BLaER1 (cell line): ENCODE data around the gene ARF4.

Experiments
- H3K27ac ChIP-seq: shearing (Covaris generic); formaldehyde crosslinking; 2 replicates; pipeline ENCODE4 v1.8.1; 2022
- H3K27me3 ChIP-seq: shearing (Covaris generic); formaldehyde crosslinking; 2 replicates; pipeline ENCODE4 v1.8.1; 2022
- H3K36me3 ChIP-seq: shearing (Covaris generic); formaldehyde crosslinking; 2 replicates; pipeline ENCODE4 v1.8.1; 2022
- H3K4me1 ChIP-seq: shearing (Covaris generic); formaldehyde crosslinking; 2 replicates; pipeline ENCODE4 v1.8.1; 2022
- H3K4me2 ChIP-seq: shearing (Covaris generic); formaldehyde crosslinking; 2 replicates; pipeline ENCODE4 v1.8.1; 2022
- H3K4me3 ChIP-seq: shearing (Covaris generic); formaldehyde crosslinking; 2 replicates; pipeline ENCODE4 v1.8.1; 2022
- H3K9ac ChIP-seq: shearing (Covaris generic); formaldehyde crosslinking; 2 replicates; pipeline ENCODE4 v1.8.1; 2022
- H3K9me3 ChIP-seq: shearing (Covaris generic); formaldehyde crosslinking; 2 replicates; pipeline ENCODE4 v1.8.1; 2022
- H4K20me1 ChIP-seq: shearing (Covaris generic); formaldehyde crosslinking; 2 replicates; pipeline ENCODE4 v1.8.1; 2022
- Cebpa-rat ChIP-seq: shearing (Covaris generic); IDR thresholded peaks from 2 replicates; pipeline ENCODE4 v1.8.1; 2022

Gene ARF4

GRCh38 chr3:57583544-57583943 lies 13.6 kb downstream of the ARF4 start:
- peaks cover 61% of the 10 kb centered on the region for H3K36me3 ChIP-seq
- H4K20me1 ChIP-seq: peaks cover 63% of the 10 kb centered on the region
- H3K9ac ChIP-seq: no peak overlapping the region
- H3K27me3 ChIP-seq: no peaks in the 10 kb centered on the region
- TF ChIP-seq Cebpa-rat: no peak
- peaks cover 16% of the 10 kb centered on the region for H3K4me1 ChIP-seq
- no peak overlapping the region for H3K4me3 ChIP-seq
- no peaks in the 10 kb centered on the region for H3K9me3 ChIP-seq
- no peak overlapping the region for H3K4me2 ChIP-seq
- H3K27ac ChIP-seq: no peak overlapping the region

DNA sequence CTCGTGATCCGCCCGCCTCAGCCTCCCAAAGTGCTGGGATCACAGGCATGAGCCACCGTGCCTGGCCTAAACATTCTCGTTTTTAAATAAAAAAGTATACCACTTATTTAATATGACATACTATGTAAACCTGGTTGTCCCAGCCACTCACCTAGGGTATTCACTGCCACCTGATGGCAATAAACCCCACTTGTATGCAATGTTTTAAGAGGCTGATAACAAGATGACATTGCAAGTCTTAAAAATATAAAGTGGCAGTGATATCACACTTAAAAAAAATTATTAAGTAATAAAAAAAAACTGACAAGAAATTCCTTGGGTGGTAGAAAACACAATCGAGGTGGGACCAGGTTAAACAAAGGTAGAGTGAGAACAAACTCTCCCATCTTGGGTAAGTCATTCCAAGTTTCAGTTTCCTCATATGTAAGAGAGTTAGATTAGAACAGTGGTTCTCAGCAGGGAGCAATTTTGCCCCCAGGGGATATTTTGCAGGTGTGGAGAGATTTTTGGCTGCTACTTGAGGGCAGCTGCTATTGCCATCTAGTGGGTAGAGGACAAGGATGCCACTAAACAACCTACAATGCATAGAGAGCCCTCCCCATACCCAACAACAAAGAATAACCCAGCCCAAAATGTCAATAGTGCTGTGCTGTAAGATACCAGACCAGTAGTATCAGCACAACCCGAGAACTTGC lies 14.5 kb downstream of the ARF4 start:
- no peak overlapping the region for H3K27ac ChIP-seq
- no peak for TF ChIP-seq Cebpa-rat
- peaks cover 25% of the 10 kb centered on the region for H3K4me1 ChIP-seq
- no peak overlapping the region for H3K4me3 ChIP-seq
- H3K4me2 ChIP-seq: peak overlapping the region; percentile 16; the same call in 1 of the 2 replicates
- H3K9me3 ChIP-seq: no peaks in the 10 kb centered on the region
- H3K9ac ChIP-seq: no peak overlapping the region
- no peaks in the 10 kb centered on the region for H3K27me3 ChIP-seq
- peaks cover 54% of the 10 kb centered on the region for H4K20me1 ChIP-seq
- H3K36me3 ChIP-seq: peaks cover 59% of the 10 kb centered on the region

DNA sequence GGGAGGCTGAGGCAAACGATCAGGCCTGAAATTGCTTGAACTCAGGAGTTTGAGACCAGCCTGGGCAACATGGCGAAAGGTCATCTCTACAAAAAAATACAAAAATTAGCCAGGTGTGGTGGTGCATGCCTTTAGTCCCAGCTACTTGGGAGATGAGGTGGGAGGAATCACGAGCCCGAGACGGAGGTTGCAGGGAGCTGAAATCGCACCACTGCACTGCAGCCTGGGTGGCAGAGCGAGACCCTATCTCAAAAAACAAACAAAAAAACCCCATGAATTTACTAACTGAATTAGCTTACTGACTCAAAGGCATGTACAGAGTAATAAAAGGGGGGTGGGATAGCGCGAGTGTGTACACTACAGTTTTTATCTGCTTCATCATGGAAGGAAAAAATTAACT lies 19.3 kb downstream of the ARF4 start:
- H3K27ac ChIP-seq: peak overlapping the region; percentile 73
- peaks cover 38% of the 10 kb centered on the region for H3K4me1 ChIP-seq
- peak overlapping the region; percentile 24 for H3K4me3 ChIP-seq
- no peaks in the 10 kb centered on the region for H3K9me3 ChIP-seq
- no peaks in the 10 kb centered on the region for H3K27me3 ChIP-seq
- TF ChIP-seq Cebpa-rat: no peak
- H3K36me3 ChIP-seq: peaks cover 83% of the 10 kb centered on the region
- peak overlapping the region; percentile 83 for H3K4me2 ChIP-seq
- H3K9ac ChIP-seq: peak overlapping the region; percentile 48; the same call in 1 of the 2 replicates
- peaks cover 21% of the 10 kb centered on the region for H4K20me1 ChIP-seq

GRCh38 chr3:57575966-57576626 lies 21.0 kb downstream of the ARF4 start:
- Histone ChIP-seq H3K9ac (no peak overlapping the region), H3K9me3 (no peaks in the 10 kb centered on the region), H3K27me3 (no peaks in the 10 kb centered on the region), H3K4me3 (no peak overlapping the region), H3K27ac (peak overlapping the region; percentile 73), H4K20me1 (0 out of 2 replicates have a peak, but pooled peaks cover 23% of the 10 kb centered on the region), H3K4me2 (peak overlapping the region; percentile 83), H3K4me1 (peaks cover 32% of the 10 kb centered on the region), H3K36me3 (peaks cover 85% of the 10 kb centered on the region)
- TF ChIP-seq Cebpa-rat: no peak

GRCh38 chr3:57572096-57572495 lies 25.0 kb downstream of the ARF4 start:
- TF ChIP-seq Cebpa-rat: no peak
- H4K20me1 ChIP-seq: 0 out of 2 replicates have a peak, but pooled peaks cover 23% of the 10 kb centered on the region
- no peak overlapping the region for H3K27ac ChIP-seq
- H3K4me3 ChIP-seq: no peak overlapping the region
- H3K9ac ChIP-seq: no peak overlapping the region
- peaks cover 92% of the 10 kb centered on the region for H3K36me3 ChIP-seq
- H3K4me2 ChIP-seq: no peak overlapping the region
- no peaks in the 10 kb centered on the region for H3K27me3 ChIP-seq
- peaks cover 13% of the 10 kb centered on the region for H3K4me1 ChIP-seq
- H3K9me3 ChIP-seq: no peaks in the 10 kb centered on the region

GRCh38 chr3:57570878-57571277 lies 26.3 kb downstream of the ARF4 start:
- peaks cover 1% of the 10 kb centered on the region for H3K4me1 ChIP-seq
- no peak overlapping the region for H3K27ac ChIP-seq
- H3K4me3 ChIP-seq: no peak overlapping the region
- no peaks in the 10 kb centered on the region for H3K9me3 ChIP-seq
- no peak for TF ChIP-seq Cebpa-rat
- H3K36me3 ChIP-seq: peaks cover 96% of the 10 kb centered on the region
- H3K4me2 ChIP-seq: no peak overlapping the region
- no peak overlapping the region for H3K9ac ChIP-seq
- 0 out of 2 replicates have a peak, but pooled peaks cover 23% of the 10 kb centered on the region for H4K20me1 ChIP-seq
- no peaks in the 10 kb centered on the region for H3K27me3 ChIP-seq

DNA sequence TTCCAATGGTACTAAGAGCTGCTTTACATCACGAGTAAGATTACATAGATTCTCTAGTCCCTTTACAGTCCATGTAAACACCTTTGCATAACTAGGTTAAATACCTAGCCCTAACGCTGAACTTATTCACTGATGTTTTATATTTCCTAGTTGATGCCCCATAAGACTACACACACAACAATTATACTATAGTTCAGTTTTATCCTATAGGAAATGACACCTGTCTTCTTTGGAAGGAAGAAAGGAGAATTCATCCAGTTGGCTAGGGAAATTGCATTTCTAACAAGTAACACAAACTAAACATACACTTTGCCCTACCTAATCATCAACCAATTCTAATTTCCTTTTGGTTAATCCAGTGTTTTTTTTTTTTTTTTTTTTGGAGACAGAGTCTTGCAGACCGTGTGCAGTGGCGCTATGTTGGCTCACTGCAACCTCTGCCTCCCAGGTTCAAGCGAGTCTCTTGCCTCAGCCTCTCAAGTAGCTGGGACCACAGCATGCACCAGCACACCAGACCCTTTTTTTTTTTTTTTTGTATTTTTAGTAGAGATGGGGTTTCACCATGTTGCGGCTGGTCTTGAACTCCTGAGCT lies 27.2 kb downstream of the ARF4 start:
- H3K4me1 ChIP-seq: no peaks in the 10 kb centered on the region; the same call in 1 of the 2 replicates
- no peaks in the 10 kb centered on the region for H3K27me3 ChIP-seq
- no peak overlapping the region for H3K4me3 ChIP-seq
- H3K36me3 ChIP-seq: peaks cover 97% of the 10 kb centered on the region
- no peak for TF ChIP-seq Cebpa-rat
- no peaks in the 10 kb centered on the region for H3K9me3 ChIP-seq
- H3K9ac ChIP-seq: no peak overlapping the region
- 0 out of 2 replicates have a peak, but pooled peaks cover 23% of the 10 kb centered on the region for H4K20me1 ChIP-seq
- H3K4me2 ChIP-seq: no peak overlapping the region
- H3K27ac ChIP-seq: no peak overlapping the region

DNA sequence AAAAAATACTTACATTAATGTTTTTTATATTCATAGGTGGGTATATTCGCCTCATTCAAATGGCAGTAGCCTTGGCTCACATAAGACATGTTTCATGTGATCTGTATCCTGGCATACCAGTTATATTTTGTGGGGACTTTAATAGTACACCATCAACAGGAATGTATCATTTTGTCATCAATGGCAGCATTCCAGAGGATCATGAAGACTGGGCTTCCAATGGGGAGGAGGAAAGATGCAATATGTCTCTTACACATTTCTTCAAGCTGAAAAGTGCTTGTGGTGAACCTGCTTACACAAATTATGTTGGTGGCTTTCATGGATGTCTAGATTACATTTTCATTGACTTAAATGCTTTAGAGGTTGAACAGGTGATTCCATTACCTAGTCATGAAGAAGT lies 37.6 kb downstream of the ARF4 start:
- H3K4me3 ChIP-seq: peak overlapping the region; percentile 92; the same call in 1 of the 2 replicates
- no peak overlapping the region for H3K9ac ChIP-seq
- peak overlapping the region; percentile 97 for H3K4me2 ChIP-seq
- H3K4me1 ChIP-seq: peaks cover 44% of the 10 kb centered on the region
- H3K27me3 ChIP-seq: no peaks in the 10 kb centered on the region
- H3K36me3 ChIP-seq: peaks cover 42% of the 10 kb centered on the region
- no peak overlapping the region for H3K27ac ChIP-seq
- no peak for TF ChIP-seq Cebpa-rat
- H3K9me3 ChIP-seq: no peaks in the 10 kb centered on the region
- H4K20me1 ChIP-seq: peaks cover 66% of the 10 kb centered on the region

DNA sequence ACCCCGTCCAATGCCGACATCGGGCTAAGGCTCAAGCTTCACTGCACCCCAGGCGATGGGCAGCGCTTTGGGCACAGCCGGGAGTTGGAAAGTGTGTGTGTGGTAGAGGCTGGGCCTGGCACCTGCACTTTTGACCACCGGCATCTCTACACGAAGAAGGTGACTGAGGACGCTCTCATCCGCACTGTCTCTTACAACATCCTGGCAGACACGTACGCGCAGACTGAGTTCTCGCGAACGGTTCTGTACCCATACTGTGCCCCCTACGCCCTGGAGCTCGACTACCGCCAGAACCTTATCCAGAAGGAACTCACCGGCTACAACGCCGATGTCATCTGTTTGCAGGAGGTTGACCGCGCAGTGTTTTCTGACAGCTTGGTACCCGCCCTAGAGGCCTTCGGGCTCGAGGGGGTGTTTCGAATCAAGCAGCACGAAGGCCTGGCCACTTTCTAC lies 40.0 kb downstream of the ARF4 start:
- Histone ChIP-seq H3K9me3 (no peaks in the 10 kb centered on the region), H3K9ac (peak overlapping the region; percentile 96), H3K27ac (peak overlapping the region; percentile 97), H4K20me1 (peaks cover 48% of the 10 kb centered on the region), H3K27me3 (no peaks in the 10 kb centered on the region), H3K4me3 (peak overlapping the region; percentile 92), H3K36me3 (peaks cover 27% of the 10 kb centered on the region), H3K4me2 (peak overlapping the region; percentile 97), H3K4me1 (peaks cover 44% of the 10 kb centered on the region)
- no peak for TF ChIP-seq Cebpa-rat
